Right hindlimb (tissue), 1 donor: Measurements from ENCODE around the gene LDLRAD4.

Experiments used
- DNase-seq: peaks from one replicate; pipeline ENCODE4 v3.0.0-alpha.2; 2018

The LDLRAD4 gene

DNA sequence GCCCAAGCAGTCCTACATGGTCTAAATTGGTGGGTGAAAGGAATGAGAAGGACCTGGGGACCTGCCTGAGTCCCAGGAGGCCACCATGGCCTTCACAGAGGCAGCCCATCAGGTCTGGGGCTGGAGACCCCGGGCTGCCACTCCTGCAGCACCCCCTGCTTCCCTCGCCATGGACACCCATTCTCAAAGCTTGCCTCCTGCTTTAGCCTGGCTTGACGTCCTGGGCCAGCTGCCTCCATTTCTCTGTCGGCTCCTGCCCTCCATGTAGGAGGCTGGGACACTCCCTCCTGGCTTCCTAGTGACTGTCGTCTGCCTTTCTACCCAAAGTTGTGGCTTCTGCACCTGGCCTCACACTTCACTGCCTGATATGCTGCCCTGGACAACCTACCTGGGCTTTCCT is 309.2 kb downstream of the LDLRAD4 start:
- no peak for DNase-seq

DNA sequence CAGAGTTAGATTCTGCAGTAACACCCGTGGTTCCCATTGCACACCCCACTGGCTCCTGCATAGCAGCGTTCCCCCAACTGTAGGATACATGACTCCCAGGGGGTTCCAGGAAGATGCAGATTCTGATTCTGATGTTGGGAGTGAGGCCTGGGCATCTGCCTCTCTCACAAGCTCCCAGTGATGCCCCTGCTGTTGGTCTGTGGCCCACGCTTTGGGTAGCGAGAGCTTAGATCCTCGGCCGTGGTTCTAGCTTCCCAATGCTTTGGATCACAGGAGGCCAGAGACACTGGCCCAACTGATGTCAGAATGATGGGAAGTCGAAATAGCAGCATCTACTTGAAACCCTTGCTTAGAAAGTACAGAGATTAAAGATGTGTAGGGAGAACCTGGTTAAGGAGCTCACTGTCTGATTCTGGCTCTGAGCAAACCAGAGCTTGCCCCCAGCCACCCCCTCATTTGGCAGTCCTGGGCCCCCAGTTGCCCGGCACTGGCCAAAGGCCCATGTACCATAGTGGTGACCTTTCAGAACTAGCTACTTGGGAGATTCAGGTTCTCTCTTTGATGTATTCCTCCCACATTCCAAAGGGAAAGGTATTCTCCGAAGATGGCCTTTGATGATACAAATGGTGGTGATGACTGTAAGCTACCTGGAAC is 310.3 kb downstream of the LDLRAD4 start:
- no peak for DNase-seq

DNA sequence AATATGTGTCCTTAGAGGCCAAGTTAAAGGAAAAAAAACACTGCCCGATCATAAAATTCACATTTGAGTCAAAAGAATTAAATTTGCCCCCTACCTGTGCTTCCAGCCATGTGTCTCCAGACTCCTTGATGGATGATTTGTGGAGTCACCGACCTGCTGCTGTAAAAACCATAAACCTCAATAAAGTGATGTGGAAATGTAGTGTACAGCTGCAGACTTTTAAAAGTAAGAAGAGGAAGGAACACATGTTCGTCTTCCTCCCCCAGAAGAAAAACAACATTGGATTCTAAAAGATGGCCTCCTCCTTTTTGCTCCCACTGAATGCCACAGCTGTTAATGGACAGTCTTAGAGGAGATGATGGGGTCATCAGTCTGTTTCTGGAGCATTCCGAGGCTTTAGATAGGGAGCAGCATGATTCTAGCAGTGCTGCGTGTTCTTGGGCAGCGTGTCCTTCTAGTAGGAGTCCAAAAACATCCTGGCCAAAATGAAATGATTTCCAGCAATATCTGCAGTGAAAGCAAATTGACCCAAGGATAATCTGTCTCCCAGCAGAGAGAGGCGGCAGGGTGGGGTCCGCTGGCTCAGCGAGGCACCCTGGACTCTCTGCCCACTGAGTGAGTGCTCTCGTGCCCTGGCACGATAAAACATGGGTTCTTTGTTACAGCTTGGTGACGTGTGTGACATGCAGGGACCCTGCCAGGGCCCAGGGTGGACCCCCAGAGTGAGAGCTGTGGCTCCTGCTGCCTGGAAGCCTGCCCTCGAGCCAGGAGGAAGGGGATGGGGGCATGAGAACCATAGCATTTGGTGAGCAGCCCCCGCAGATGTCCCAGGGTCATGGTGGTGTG is 311.7 kb downstream of the LDLRAD4 start:
- peak; percentile 35 for DNase-seq

DNA sequence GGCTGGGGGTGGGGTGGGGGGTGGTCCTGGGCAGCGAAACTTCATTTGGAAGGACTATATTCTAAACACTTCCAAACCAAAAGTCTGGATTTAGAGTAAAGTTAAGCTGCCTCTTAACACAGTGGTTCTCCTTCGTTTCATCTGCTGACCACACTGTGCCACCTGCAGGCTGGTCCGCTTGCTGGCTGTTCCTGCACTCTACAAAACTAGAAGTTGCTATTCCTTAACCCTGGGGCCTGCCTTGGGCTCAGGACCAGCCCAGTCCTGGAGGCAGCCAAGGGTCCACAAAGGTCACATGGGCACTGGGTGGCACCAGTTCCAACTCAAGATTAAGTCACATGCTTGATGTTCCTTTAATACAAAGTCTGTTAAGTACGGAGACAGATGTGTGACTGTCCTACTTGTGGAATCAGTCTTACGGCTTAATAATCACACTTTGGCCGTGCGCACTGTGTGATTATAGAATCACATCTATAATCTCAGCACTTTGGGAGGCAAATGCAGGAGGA is 312.4 kb downstream of the LDLRAD4 start:
- peak; percentile 78 for DNase-seq

DNA sequence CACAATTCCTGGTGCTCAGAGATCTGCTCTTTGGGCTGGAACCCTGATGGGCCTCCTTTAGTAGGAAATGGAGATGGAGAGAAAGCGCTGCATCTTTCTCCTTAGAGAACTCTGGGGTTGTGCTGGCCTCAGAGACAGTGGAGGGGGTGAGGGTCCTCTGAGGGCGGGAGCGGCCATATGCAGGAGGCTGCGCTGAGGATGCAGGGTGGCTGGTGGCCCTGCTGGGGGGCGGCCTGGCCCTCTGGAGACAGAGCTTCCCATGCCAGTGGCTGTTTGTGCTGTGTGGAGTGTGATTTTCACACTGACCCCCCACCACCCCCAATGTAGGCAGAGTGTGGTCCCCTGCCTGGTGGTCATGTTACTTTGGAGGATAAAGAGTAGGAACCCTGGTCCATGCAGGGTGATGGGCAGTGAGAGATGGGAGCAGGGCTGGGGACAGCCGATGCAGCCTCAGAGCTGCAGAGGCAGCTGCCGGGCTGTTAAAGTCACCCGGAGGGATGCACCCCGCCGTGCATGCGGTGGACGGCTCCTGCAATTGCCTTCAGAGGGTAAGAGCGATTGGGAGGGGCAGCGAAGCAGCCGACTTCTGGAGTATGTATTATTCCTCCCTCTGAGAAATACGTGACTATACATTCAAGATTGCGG is 313.2 kb downstream of the LDLRAD4 start:
- DNase-seq: no peak

DNA sequence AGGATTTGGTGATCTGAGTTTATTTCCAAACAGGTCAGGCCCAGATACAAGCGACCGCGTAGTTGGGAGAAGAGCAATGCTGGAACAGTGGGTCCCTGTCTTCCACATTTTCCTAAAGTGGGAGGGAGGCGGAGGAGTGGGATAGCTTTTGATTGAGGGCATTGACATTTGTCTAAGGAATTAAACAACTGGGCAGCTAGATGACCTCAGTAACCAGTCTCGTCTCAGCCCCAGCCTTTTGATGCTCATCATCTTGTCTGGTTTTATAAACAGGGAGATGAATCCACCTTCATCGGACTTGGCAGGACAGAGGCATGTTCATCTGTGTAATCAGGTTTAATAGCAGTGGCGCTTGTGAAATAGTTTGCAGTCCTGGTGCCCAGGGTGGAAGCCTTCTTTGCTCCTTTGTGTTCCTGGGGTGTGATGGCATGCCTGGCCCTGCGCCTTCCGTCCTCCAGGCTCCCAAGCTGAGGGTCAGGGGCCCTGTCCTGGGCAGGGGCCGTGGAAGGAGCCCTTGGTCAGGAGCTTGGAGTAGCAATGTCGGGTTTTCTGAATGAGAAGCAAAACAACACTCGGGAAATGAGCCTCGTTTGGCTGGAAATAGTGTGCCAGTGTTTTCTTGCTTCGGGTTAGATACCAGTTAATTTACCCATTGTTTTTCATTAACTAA is 314.0 kb downstream of the LDLRAD4 start:
- DNase-seq: no peak

DNA sequence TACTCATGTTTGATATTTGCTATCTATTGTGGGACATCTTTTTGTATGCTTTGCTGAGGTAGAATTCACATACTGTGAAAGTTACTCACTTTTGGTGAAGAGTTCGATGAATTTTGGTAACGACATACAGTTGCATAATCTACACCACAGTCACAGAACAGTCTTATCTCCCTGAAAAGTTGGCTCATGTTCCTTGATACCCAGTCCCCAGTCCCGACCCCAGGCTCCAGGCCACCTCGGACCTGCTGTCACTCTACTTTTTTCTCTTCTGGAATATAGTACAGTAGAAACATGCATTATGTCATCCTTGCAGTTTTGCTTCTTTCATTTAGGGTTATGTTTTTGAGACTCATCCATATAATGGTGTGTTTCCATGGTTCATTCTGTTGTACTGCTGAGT is 316.1 kb downstream of the LDLRAD4 start:
- DNase-seq: no peak

DNA sequence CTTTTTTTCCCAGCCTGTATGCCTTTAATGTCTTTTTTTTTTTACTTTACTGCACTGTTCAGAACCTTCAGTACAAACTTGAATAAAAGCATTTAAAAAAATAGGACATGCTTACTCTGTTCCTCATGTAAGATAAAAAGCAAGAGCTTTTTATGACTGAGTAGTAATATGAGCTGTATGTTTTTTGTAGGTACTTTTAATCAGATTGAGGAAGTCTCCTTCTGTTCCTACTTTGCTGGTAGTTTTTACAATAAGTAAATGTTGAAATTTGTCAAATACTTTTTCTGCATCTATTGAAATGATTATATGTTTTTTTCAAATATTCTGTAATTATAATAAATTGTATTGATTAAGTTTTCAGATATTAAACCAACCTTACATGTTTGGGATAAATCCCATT is 318.0 kb downstream of the LDLRAD4 start:
- DNase-seq: no peak

DNA sequence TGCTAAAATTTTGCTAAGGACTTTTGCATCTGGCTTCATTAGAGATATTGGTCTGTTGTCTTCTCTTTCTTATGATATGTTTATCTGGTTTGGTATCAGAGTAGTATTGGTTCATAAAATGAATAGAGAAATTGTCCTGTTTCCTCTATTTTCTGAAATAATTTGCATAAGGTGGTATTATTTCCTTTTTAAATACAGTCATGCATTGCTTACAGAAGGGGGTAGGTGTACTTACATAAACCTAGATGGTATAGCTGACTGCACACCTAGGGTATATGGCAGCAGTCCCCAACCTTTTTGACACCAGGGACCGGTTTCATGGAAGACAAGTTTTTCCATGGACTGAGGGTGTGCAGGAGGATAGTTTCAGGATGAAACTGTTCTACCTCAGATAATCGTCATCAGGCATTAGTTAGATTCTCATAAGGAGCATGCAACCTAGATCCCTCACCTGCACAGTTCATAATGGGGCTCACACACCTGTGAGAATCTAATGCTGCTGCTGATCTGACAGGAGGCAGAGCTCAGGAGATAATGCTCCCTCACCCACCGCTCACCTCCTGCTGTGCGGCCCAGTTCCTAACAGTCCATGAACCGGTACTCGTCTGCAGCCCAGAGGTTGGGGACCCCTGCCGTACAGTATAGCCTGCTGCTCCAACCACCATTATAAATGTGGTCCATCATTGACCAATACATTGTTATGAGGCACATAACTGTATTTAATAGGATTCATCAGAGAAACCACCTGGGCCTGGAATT is 318.6 kb downstream of the LDLRAD4 start:
- DNase-seq: no peak

DNA sequence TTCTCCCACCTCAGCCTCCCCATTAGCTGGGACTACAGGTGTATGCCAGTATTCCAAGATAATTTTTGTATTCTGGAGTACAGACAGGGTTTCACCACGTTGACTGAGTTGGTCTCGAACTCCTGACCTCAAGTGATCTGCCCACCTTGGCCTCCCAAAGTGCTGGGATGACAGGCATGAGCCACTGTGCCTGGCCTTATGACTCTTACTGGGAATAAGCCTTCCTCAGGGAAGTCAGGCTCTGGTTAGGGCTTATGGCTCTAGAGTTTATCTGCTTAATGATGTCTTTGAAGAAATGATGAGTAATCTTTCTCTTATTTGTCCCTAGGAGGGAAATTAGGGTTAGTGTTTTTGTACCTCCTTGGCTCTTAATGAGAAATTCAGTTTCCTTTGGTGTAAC is 320.1 kb downstream of the LDLRAD4 start:
- DNase-seq: no peak

DNA sequence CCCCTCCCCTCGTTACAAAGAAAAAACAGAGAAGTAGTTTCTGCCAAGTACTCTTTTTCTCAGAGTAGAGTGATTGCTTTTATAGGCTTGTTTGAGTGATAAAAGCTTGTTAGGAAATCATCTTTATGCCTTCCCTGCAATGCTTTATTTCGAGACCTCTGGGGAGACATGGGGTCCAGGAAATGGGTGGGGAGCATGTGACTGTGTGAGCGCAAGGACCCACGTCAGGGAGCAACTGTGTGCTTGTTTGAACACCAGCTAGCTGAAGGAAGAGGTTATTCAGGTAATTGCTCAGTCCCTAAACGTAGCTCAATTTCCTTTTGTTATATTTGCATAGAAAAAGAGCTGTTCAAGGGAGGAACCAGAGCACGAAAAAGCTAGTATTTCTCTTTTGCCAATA is 320.5 kb downstream of the LDLRAD4 start:
- DNase-seq: peak; percentile 28

DNA sequence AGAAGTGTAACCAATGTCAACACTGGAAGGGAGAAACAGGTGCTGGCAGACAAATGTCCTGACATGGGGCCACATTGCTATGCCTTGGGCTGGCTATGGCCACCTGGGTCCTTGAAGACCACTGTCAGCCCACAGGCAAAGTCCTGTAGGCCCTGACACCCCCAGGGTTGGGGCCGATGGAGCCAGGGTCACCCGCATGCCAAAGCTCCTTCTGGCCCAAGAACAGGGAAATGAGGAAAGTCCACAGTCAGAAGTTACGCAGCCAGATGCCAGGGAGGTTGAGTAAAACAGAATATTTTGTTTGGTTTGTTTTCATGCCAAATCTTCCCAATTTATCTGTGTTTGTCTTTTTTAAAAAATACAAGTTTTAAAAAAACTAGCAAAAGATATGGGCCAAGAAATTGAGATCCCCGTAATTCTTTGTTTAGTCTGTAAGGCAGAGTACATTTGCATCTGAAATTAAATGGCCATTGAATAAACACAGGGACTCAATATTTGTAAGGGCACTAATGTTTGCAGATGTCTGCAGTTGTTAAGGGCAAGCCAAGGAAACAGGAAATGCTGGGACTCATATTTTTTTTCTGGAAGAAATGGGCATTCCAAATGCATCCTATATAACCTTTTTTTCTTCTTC is 321.4 kb downstream of the LDLRAD4 start:
- peak; percentile 6 for DNase-seq

DNA sequence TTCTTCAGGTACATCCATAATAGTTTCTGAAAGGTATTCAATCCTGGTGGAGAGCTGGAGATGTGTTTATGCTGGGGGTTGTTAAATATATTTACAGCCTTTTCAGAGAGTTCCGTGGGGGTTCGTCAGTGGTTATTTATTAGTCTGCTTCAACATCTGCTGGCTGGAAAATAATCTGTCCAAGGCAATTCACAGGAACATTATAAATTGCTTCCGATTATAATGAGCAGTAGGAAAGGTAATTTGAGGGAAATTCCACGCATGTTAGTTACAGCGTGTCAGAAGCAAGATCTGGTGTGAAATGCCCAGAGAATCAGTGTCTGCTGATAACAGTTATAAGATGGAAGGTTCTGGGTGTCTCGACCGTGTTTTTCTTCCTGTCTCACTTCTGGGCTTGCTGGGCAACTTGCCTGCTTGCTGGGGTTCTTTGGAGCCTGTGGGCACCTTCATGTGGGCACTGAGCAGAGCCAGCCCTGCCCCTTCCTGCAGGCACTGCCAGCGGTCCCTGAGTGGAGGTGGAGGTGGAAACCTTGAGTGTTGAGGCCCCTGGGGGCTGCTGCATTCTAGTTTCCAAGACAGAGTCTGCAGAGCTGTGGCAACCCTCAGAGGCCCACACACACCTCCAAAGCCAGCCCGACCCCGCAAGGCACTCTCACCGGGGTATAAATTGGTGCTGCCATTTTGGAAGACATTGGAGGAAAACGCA is 322.1 kb downstream of the LDLRAD4 start:
- DNase-seq: peak; percentile 25

DNA sequence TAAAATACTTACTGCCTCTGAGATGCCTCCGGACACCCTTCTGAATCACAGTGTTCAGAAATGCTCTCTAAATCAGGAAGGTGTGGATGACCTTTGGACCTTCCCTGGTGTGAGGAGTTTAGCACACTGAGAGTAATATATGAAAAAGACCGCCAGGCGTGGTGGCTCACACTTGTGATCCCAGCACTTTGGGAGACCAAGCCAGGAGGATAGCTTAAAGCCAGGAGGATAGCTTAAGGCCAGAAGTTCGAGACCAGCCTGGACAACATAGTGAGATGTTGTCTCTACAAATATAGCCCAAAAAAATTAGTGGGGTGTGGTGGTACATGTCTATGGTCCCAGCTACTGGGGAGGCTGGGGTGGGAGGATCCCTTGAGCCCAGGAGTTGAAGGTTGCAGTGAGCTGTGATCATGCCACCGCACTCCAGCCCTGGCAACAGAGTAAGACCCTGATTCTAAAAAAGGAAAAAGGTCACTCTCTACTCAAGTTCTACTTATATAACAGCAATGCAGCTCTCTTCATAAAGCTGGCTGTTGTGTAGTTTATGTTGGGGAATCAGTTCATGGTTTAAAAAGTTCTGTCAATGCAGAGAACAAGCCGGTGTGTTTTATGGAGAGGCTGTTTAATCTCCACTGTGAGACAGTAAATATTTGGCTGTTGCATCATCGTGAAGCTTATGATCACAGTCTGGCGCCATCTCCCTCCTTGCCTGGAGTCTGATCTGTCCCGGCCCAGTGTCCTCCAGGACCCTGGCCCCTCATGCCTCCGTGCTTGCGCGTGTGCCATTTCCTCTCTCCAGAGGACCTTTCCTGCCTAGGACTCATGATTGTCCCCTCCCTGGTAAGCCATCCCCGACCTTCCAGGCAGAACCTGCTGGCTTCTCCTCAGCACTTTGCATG is 323.3 kb downstream of the LDLRAD4 start:
- peak; percentile 14 for DNase-seq

DNA sequence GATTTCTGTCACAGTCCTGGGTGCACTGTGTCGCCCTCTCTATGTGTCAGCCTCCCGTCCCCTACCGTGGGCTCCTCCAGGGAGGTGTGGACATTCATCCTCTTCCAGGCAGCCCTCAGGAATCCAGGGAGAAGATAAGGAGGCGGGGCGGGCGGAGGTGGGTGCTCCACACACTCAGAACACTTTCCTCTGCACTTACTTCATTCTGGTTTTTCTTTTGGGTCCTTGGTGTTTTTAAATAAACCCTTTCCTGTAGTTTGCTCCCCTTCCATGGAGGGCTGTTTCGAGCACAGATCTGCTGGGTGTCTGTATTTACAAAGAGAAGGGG is 323.9 kb downstream of the LDLRAD4 start:
- no peak for DNase-seq

DNA sequence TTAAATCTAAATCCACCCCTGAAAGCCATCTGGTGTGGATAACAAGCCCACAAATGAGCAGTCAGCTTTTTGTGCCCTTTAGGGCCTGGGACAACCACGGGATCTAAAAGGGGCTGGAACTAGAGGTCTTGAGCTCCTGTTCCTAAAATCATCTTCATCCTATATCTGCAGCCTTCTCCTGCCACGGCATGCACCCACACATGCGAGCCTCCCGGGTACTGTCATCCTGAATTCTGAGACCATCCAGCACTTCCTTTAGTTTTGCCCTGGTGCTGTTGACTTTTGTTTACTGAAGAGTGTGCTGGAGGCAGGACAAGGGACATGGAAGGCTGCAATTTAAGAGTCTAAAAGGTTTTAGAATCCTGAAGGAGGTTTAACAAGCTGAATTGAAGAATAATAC is 324.6 kb downstream of the LDLRAD4 start:
- peak; percentile 0 for DNase-seq

DNA sequence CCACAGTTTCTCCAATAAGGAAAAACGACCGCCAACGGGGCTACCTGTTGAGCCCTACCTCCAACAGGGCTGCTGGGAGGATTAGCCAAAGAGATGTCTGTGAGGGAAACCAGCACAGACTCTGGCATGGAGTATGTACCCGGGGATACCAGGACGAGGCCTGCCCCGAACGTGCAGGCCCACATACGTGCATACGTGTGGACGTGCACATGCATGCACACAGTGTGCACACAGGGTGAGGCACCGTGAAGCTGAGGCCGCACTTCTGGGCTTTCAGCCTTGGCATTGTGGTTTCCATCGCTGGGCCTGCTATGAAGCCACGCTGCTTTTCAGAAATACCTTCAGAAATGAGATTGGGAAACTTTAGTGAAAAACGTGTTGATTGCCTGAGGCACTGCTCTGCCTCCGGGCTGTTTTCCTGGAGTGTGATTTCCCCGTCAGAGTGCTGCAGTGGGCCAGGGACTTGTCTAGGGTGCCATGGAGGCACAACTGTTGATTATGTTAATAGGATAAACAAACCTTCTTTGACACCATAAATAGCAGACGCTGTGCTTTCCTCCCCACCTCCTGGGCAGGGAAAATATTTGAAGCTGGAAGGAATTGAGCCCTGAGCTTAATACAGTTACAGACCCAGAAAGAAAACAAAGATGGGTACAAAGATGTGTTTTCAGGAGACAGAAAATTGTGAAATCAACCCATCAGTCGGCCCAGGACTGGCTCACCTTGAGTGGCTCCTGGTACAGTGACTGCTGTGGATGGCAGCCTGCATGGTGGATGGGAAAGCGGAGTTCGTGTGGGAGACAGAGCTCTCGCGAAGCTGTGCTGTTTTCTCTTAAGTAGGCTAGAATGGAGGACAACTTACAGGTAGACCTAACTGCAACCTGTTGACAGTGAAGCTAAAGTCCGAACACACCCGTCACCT is 325.5 kb downstream of the LDLRAD4 start:
- DNase-seq: peak; percentile 8

DNA sequence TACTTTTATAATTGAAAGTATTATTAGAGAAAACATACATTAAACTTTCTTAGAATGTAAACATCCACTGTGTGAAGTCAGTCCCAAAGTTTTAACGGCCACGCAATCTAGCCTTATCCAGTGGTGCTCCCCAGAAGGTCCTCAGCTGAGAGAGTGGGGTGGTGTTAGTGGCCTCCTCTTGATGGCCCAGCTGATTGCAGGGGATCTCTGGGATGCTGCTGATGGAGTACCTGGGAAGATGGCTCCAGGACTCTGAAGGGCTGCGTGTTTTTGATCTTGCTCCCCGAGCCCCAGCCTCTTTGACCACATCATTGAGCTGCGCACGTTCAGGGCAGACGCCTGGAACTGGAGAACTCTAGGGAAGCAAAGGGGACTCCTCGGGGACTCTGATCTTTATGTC is 326.4 kb downstream of the LDLRAD4 start:
- peak; percentile 2 for DNase-seq

DNA sequence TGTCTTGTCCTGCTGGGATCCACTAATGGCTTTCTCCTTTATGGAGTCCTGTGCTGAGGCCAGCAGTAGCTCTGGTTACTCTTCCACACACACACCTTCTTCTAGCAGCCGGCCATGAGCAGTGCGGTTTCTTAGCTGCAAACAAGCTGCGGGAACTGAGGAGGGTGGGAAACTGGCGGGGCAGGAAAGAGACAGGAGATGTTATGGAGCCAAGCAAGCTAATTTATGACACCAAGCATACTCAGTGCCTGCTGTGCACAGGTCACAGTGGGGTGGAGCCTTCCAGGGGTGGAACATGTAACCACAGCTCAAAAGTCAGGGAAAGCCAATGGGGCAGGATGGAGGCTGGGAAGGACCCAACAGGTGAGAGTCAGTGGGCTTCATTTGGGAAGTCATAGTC is 327.0 kb downstream of the LDLRAD4 start:
- peak; percentile 3 for DNase-seq
